ENCODE results near the gene TFE3.

The TFE3 gene

GRCh38 chrX:49073601-49074575 lies 30.7 kb upstream of the TFE3 start, which contains the start of gene PRAF2:
PRAF2 (minus strand) TSS chrX:49074002; CDS start chrX:49073987, 15 bp downstream.
- Histone ChIP-seq H3K27ac (ENCODE audit: low read depth, low read length) (no peak within 1 kb of the TSS), H3K4me2 (ENCODE audit: low read length) (peak within 1 kb of the TSS; percentile 78), H3K27me3 (ENCODE audit: control insufficient read depth, low read length) (no peaks in the 10 kb centered on the region), H3K9me3 (ENCODE audit: control insufficient read depth, insufficient read depth, low read length) (no peaks in the 10 kb centered on the region), H3K9me2 (replicated peaks; ENCODE audit: control insufficient read depth, low read length) (no peaks in the 10 kb centered on the region), H3K79me2 (ENCODE audit: control insufficient read depth, low read length) (peaks cover 13% of the 10 kb centered on the region), H3F3A (ENCODE audit: control insufficient read depth, insufficient read depth) (no peaks in the 10 kb centered on the region), H3K4me1 (ENCODE audit: control insufficient read depth, low read length) (peaks cover 11% of the 10 kb centered on the region), H4K20me1 (ENCODE audit: control insufficient read depth, insufficient read depth, low read depth, low read length) (no peaks in the 10 kb centered on the region), H3K36me3 (ENCODE audit: control insufficient read depth, low read length) (peaks cover 3% of the 10 kb centered on the region; the same call in 1 of the 2 replicates), H3K4me3 (ENCODE audit: low read length) (peak within 1 kb of the TSS; percentile 93)
- TF ChIP-seq, protein P1, sequence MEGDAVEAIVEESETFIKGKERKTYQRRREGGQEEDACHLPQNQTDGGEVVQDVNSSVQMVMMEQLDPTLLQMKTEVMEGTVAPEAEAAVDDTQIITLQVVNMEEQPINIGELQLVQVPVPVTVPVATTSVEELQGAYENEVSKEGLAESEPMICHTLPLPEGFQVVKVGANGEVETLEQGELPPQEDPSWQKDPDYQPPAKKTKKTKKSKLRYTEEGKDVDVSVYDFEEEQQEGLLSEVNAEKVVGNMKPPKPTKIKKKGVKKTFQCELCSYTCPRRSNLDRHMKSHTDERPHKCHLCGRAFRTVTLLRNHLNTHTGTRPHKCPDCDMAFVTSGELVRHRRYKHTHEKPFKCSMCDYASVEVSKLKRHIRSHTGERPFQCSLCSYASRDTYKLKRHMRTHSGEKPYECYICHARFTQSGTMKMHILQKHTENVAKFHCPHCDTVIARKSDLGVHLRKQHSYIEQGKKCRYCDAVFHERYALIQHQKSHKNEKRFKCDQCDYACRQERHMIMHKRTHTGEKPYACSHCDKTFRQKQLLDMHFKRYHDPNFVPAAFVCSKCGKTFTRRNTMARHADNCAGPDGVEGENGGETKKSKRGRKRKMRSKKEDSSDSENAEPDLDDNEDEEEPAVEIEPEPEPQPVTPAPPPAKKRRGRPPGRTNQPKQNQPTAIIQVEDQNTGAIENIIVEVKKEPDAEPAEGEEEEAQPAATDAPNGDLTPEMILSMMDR (IDR thresholded peaks at IDR 0.05; ENCODE audit: low read depth, low read length, poor library complexity, severe bottlenecking), result no peak
- TF ChIP-seq EZH2phosphoT487 (IDR thresholded peaks at IDR 0.05; ENCODE audit: borderline replicate concordance, low read length), result no peak

DNA sequence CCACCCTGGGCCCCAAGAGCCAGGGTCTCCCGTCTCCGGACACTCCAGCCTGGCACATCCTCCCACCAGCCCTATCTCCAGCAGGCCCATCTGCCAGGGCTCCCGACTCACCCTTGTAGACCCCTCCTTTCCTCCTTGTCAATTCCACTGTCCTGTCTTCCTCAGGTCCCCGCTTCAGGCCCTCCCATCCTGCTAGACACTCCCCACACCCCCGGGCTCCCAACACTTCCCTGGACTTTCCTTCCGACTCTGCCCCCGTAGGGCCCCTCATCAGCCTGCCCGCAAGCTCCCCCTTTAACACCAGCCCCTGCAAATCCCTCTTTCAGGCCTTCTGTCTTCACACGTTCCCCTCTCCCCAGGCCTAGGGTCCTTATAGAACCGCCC lies 29.5 kb upstream of the TFE3 start:
- Histone ChIP-seq H3K27ac (ENCODE audit: low read depth, low read length) (no peak overlapping the region), H3K27me3 (ENCODE audit: control insufficient read depth, low read length) (no peaks in the 10 kb centered on the region), H3K9me2 (replicated peaks; ENCODE audit: control insufficient read depth, low read length) (no peaks in the 10 kb centered on the region), H3F3A (ENCODE audit: control insufficient read depth, insufficient read depth) (no peaks in the 10 kb centered on the region), H3K4me2 (ENCODE audit: low read length) (peak overlapping the region; percentile 78), H3K36me3 (ENCODE audit: control insufficient read depth, low read length) (peaks cover 3% of the 10 kb centered on the region; the same call in 1 of the 2 replicates), H3K4me1 (ENCODE audit: control insufficient read depth, low read length) (peaks cover 11% of the 10 kb centered on the region), H3K4me3 (ENCODE audit: low read length) (peak overlapping the region; percentile 93), H3K9me3 (ENCODE audit: control insufficient read depth, insufficient read depth, low read length) (no peaks in the 10 kb centered on the region), H3K79me2 (ENCODE audit: control insufficient read depth, low read length) (peaks cover 13% of the 10 kb centered on the region), H4K20me1 (ENCODE audit: control insufficient read depth, insufficient read depth, low read depth, low read length) (no peaks in the 10 kb centered on the region)
- TF ChIP-seq, protein P1 (IDR thresholded peaks at IDR 0.05; ENCODE audit: low read depth, low read length, poor library complexity, severe bottlenecking), result no peak
- no peak for TF ChIP-seq EZH2phosphoT487 (IDR thresholded peaks at IDR 0.05; ENCODE audit: borderline replicate concordance, low read length)

DNA sequence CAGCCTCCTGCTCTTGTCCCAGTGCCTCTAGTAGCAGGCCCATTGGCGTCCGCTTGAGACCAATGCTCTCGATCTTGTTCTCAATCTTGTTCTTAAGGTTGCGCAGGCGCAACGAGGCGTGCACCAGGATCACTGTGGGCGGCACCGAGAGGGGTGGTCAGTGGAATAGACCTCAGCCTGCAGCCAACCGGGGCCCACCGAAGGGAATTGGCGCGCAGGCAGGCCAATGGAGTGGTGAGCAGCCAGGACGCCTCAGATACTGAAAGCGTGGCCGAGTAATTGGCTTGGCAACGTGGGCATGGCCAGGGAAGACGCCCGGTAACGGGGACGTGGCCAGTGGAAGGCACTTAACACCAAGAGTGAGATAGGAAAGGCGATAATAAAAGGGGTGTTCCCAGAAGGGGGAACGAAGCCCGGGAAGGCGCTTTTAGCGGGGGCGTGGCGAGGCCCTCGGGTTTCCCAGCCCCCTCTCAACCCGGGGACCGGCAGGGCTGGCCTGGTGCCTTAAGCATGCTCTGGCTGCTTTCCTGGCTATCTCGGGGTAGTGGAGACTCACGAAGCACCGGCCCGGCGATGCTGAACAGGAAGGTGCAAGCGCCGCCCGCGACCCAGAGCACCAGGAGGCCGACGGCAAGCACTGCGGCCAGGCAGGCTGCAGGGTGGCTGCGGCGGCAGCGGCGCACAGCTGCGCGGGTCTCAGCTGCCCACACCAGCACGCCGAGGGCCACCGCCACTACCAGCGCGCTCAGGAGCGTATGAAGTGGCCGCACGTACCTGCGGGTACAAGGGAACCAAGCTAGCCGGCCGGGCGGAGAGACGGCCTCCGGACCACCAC lies 28.9 kb upstream of the TFE3 start:
- no peaks in the 10 kb centered on the region for H3K27me3 ChIP-seq (ENCODE audit: control insufficient read depth, low read length)
- peaks cover 11% of the 10 kb centered on the region for H3K4me1 ChIP-seq (ENCODE audit: control insufficient read depth, low read length)
- TF ChIP-seq EZH2phosphoT487 (IDR thresholded peaks at IDR 0.05; ENCODE audit: borderline replicate concordance, low read length), result no peak
- TF ChIP-seq, protein P1 (IDR thresholded peaks at IDR 0.05; ENCODE audit: low read depth, low read length, poor library complexity, severe bottlenecking), result no peak
- H3K79me2 ChIP-seq (ENCODE audit: control insufficient read depth, low read length), result peaks cover 13% of the 10 kb centered on the region
- H3K27ac ChIP-seq (ENCODE audit: low read depth, low read length), result no peak overlapping the region
- H4K20me1 ChIP-seq (ENCODE audit: control insufficient read depth, insufficient read depth, low read depth, low read length), result no peaks in the 10 kb centered on the region
- peaks cover 3% of the 10 kb centered on the region; the same call in 1 of the 2 replicates for H3K36me3 ChIP-seq (ENCODE audit: control insufficient read depth, low read length)
- no peak overlapping the region for H3K4me3 ChIP-seq (ENCODE audit: low read length)
- no peaks in the 10 kb centered on the region for H3K9me3 ChIP-seq (ENCODE audit: control insufficient read depth, insufficient read depth, low read length)
- no peaks in the 10 kb centered on the region for H3K9me2 ChIP-seq (replicated peaks; ENCODE audit: control insufficient read depth, low read length)
- no peaks in the 10 kb centered on the region for H3F3A ChIP-seq (ENCODE audit: control insufficient read depth, insufficient read depth)
- H3K4me2 ChIP-seq (ENCODE audit: low read length), result no peak overlapping the region

All from DOHH2 (cell line).